Vagina (tissue), 2 donors: ENCODE results near the gene IFI6. TPM values are rescaled to one million over a fixed set of nuclear protein-coding genes. Genes with fewer than 3 reads are reported as not detected.
A peak's percentile ranks its signal among the peaks of the same experiment; 100 is the strongest.

Experiments used
- DNase-seq, 2 donors: peaks; one replicate each; pipeline ENCODE4 v3.0.0-alpha.2; 2017; ENCODE audit errors: extremely low spot score in 2 of 2
- H3K27ac ChIP-seq: fragments of 200-600 bp; sonication (generic); one replicate; pipeline ENCODE4 v1.5.1; 2019
- H3K27me3 ChIP-seq: fragments of 200-600 bp; sonication (generic); one replicate; pipeline ENCODE4 v1.5.1; 2019
- H3K36me3 ChIP-seq, 2 donors: fragments of 200-600 bp; sonication (generic); one replicate each; pipeline ENCODE4 v1.5.1; 2017 to 2019
- H3K4me1 ChIP-seq: fragments of 200-600 bp; sonication (generic); one replicate; pipeline ENCODE4 v1.5.1; 2019
- H3K4me3 ChIP-seq, 2 donors: fragments of 200-600 bp; sonication (generic); 1 replicate in 1 of 2; 2 replicates in 1 of 2; pipeline ENCODE4 v1.5.1; 2016 to 2019
- H3K9me3 ChIP-seq: fragments of 200-600 bp; sonication (generic); one replicate; pipeline ENCODE4 v1.5.1; 2019
- POLR2A ChIP-seq, 2 donors: fragments of 450-650 bp; IDR thresholded peaks; one replicate each; pipeline ENCODE4 v1.6.1; 2017; ENCODE audit warnings: antibody characterized with exemption in 2 of 2, mild to moderate bottlenecking in 2 of 2, moderate library complexity in 2 of 2
- POLR2AphosphoS5 ChIP-seq, 2 donors: sonication (generic); formaldehyde crosslinking; IDR thresholded peaks; one replicate each; pipeline ENCODE4 v1.9.0; 2017; ENCODE audit warnings: antibody characterized with exemption in 2 of 2, mild to moderate bottlenecking in 2 of 2, low read depth in 1 of 2; ENCODE audit not compliant: insufficient read depth in 1 of 2
- intact Hi-C: fragments of 100-400 bp; cut with DNase I; formaldehyde crosslinking; loops from one replicate; pipeline ENCODE4 v1.15.1; 2023
- total RNA-seq: library from RNA; depleted of rRNA; stranded (reverse); fragments of >200 nt; gene quantifications from one replicate; pipeline ENCODE4 v1.2.3, GENCODE V29; 2016
- TF ChIP-seq, protein P1 (sequence below), 3 experiments: fragments of 450-650 bp in 2 of 3; fragments of 200-600 bp in 1 of 3; sonication (generic) in 1 of 3; IDR thresholded peaks; one replicate each; pipeline ENCODE4 v1.5.1; 2017 to 2019; ENCODE audit warnings: antibody characterized with exemption in 3 of 3, mild to moderate bottlenecking in 2 of 3, moderate library complexity in 2 of 3

IFI6 gene
- total RNA-seq, 1 donor from 2014 or later = 28.2 TPM

GRCh38 chr1:27659497-27660299, 12.3 kb downstream of the IFI6 start:
- DNase-seq = no peak
- Histone ChIP-seq H3K36me3 (no peaks in the 10 kb centered on the region), H3K4me3 (peak overlapping the region; percentile 63 to 64), H3K27ac (peak overlapping the region; percentile 97), H3K27me3 (no peaks in the 10 kb centered on the region), H3K4me1 (peaks cover 28% of the 10 kb centered on the region), H3K9me3 (no peaks in the 10 kb centered on the region)
- peak; percentile 60 to 85 for TF ChIP-seq POLR2AphosphoS5 (IDR thresholded peaks at IDR 0.05; ENCODE audit: insufficient read depth in 1 of 2, low read depth in 1 of 2)
- TF ChIP-seq POLR2A (IDR thresholded peaks at IDR 0.05) = peak in 1 of 2 donors; percentile 44
- TF ChIP-seq, protein P1, sequence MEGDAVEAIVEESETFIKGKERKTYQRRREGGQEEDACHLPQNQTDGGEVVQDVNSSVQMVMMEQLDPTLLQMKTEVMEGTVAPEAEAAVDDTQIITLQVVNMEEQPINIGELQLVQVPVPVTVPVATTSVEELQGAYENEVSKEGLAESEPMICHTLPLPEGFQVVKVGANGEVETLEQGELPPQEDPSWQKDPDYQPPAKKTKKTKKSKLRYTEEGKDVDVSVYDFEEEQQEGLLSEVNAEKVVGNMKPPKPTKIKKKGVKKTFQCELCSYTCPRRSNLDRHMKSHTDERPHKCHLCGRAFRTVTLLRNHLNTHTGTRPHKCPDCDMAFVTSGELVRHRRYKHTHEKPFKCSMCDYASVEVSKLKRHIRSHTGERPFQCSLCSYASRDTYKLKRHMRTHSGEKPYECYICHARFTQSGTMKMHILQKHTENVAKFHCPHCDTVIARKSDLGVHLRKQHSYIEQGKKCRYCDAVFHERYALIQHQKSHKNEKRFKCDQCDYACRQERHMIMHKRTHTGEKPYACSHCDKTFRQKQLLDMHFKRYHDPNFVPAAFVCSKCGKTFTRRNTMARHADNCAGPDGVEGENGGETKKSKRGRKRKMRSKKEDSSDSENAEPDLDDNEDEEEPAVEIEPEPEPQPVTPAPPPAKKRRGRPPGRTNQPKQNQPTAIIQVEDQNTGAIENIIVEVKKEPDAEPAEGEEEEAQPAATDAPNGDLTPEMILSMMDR (IDR thresholded peaks at IDR 0.05) = no peak
- intact Hi-C loops = loop anchor here (10.0 kb wide), 2 partner anchors 265 to 355 kb away; partner anchors contain the start of gene GPR3

- Histone ChIP-seq H3K27ac (peak overlapping the region; percentile 97), H3K4me1 (peaks cover 28% of the 10 kb centered on the region)
- TF ChIP-seq POLR2AphosphoS5 (IDR thresholded peaks at IDR 0.05; ENCODE audit: insufficient read depth in 1 of 2, low read depth in 1 of 2) = no peak
- TF ChIP-seq, protein P1 (IDR thresholded peaks at IDR 0.05) = no peak
- TF ChIP-seq POLR2A (IDR thresholded peaks at IDR 0.05) = no peak
These were observed 13.0 kb downstream of the IFI6 start for GRCh38 chr1:27658951-27659496.

GRCh38 chr1:27656157-27656893, 15.7 kb downstream of the IFI6 start:
- intact Hi-C loops = no loop called here
- peak overlapping the region; percentile 61 for H3K27ac ChIP-seq
- DNase-seq = peak in 1 of 2 donors; percentile 85
- H3K4me1 ChIP-seq = peaks cover 28% of the 10 kb centered on the region
- H3K9me3 ChIP-seq = no peaks in the 10 kb centered on the region
- H3K4me3 ChIP-seq = no peak overlapping the region
- H3K27me3 ChIP-seq = no peaks in the 10 kb centered on the region
- no peaks in the 10 kb centered on the region for H3K36me3 ChIP-seq
- peak in 1 of 2 donors; percentile 54 for TF ChIP-seq POLR2AphosphoS5 (IDR thresholded peaks at IDR 0.05; ENCODE audit: insufficient read depth in 1 of 2, low read depth in 1 of 2)
- TF ChIP-seq, protein P1 (IDR thresholded peaks at IDR 0.05) = no peak

More at GRCh38 chr1:27658951-27659496, 13.0 kb downstream of the IFI6 start:
- H3K4me3 ChIP-seq = peak overlapping the region in 1 of 2 donors; percentile 64
- no peaks in the 10 kb centered on the region for H3K27me3 ChIP-seq
- intact Hi-C loops = no loop called here
- no peaks in the 10 kb centered on the region for H3K36me3 ChIP-seq
- DNase-seq = no peak
- no peaks in the 10 kb centered on the region for H3K9me3 ChIP-seq

DNA sequence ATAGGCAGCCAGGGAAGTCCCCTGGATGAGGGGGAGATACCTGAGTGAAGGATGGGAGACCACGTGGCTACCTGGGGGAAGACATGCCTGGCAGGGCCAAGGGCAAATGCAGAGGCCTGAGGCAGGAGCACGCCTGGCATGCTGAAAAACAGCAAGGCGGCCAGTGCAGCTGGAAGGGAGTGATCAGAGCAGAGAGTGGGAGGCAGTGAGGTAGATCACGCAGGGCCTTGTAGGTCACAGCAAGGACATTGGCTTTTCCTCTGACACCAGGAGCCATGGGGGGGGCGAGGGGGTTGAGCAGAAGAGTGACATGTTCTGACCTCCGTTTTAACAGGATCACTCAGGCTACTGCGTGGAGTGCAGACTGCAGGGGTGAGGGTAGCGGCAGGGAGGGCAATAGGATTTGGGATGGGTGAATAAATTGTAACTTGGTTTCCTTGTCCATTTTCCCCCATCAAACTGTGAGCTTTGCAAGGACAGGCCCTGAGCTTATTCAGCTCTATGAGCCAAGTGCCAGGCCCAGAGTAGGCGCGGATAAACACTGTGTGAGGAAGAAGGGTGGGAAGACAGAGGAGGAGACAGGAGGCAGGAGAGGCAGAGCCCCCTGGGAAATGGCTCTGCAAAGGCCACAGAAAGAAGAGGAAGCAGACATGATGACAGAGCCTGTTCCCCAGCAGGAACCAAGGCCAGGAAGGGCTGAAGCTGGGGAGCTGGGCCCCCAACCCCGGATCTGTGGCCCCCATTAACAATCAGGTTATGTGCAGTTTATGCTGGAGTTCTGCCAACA, 16.6 kb downstream of the IFI6 start:
- DNase-seq = peak in 1 of 2 donors; percentile 86
- intact Hi-C loops = no loop called here
- H3K9me3 ChIP-seq = no peaks in the 10 kb centered on the region
- H3K27me3 ChIP-seq = no peaks in the 10 kb centered on the region
- H3K36me3 ChIP-seq = no peaks in the 10 kb centered on the region
- H3K4me1 ChIP-seq = peaks cover 32% of the 10 kb centered on the region
- no peak overlapping the region for H3K4me3 ChIP-seq
- peak overlapping the region; percentile 61 for H3K27ac ChIP-seq
- TF ChIP-seq POLR2AphosphoS5 (IDR thresholded peaks at IDR 0.05; ENCODE audit: insufficient read depth in 1 of 2, low read depth in 1 of 2) = no peak
- TF ChIP-seq POLR2A (IDR thresholded peaks at IDR 0.05) = no peak
- TF ChIP-seq, protein P1 (IDR thresholded peaks at IDR 0.05) = no peak
